NOMO-1 treated with DMSO at 0.1 percent for 48 hours (cell line): ENCODE measurements around the gene LRFN2.

ENCODE experiments used
- DNase-seq: peaks from one replicate; lab custom pipeline; 2025; ENCODE audit not compliant: unreplicated experiment; lab: John Stamatoyannopoulos, UW

LRFN2 gene

GRCh38 chr6:40386200-40386599 lies 201.0 kb downstream of the LRFN2 start:
- no peak for DNase-seq

GRCh38 chr6:40383348-40384115 lies 203.6 kb downstream of the LRFN2 start:
- no peak for DNase-seq

GRCh38 chr6:40380271-40380670 lies 206.9 kb downstream of the LRFN2 start:
- no peak for DNase-seq

- DNase-seq = no peak
These were observed 207.4 kb downstream of the LRFN2 start for GRCh38 chr6:40379811-40380210.

GRCh38 chr6:40378725-40379074 lies 208.5 kb downstream of the LRFN2 start:
- no peak for DNase-seq

GRCh38 chr6:40378071-40378724 lies 209.0 kb downstream of the LRFN2 start:
- DNase-seq = no peak

- DNase-seq = no peak
These were observed 209.9 kb downstream of the LRFN2 start for GRCh38 chr6:40377173-40377806.

GRCh38 chr6:40376113-40376650 lies 211.0 kb downstream of the LRFN2 start:
- DNase-seq = no peak

GRCh38 chr6:40373267-40373666 lies 213.9 kb downstream of the LRFN2 start:
- no peak for DNase-seq

GRCh38 chr6:40371621-40372020 lies 215.5 kb downstream of the LRFN2 start:
- no peak for DNase-seq

GRCh38 chr6:40371095-40371494 lies 216.1 kb downstream of the LRFN2 start:
- no peak for DNase-seq

GRCh38 chr6:40369891-40370290 lies 217.3 kb downstream of the LRFN2 start:
- DNase-seq = no peak

- DNase-seq = no peak
These were observed 218.1 kb downstream of the LRFN2 start for GRCh38 chr6:40369042-40369441.

GRCh38 chr6:40362859-40363258 lies 224.3 kb downstream of the LRFN2 start:
- no peak for DNase-seq

GRCh38 chr6:40359808-40360207 lies 227.4 kb downstream of the LRFN2 start:
- no peak for DNase-seq

- no peak for DNase-seq
These were observed 228.4 kb downstream of the LRFN2 start for GRCh38 chr6:40358473-40359460.

- DNase-seq = no peak
These were observed 230.8 kb downstream of the LRFN2 start for GRCh38 chr6:40356242-40356910.

- DNase-seq = no peak
These were observed 231.6 kb downstream of the LRFN2 start for GRCh38 chr6:40355532-40355931.

- DNase-seq = no peak
These were observed 232.1 kb downstream of the LRFN2 start for GRCh38 chr6:40355066-40355465.

GRCh38 chr6:40353967-40354452 lies 233.2 kb downstream of the LRFN2 start:
- no peak for DNase-seq
